ENCODE results near the gene S1PR5. TPM values are rescaled to one million over a fixed set of nuclear protein-coding genes. Genes with fewer than 3 reads are reported as not detected.

Gene S1PR5, protein sequence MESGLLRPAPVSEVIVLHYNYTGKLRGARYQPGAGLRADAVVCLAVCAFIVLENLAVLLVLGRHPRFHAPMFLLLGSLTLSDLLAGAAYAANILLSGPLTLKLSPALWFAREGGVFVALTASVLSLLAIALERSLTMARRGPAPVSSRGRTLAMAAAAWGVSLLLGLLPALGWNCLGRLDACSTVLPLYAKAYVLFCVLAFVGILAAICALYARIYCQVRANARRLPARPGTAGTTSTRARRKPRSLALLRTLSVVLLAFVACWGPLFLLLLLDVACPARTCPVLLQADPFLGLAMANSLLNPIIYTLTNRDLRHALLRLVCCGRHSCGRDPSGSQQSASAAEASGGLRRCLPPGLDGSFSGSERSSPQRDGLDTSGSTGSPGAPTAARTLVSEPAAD
- 10 to 100 TPM in 1 of 2 donors, 1 to 10 TPM in 1; 9.4 to 12.1 TPM for polyA plus RNA-seq

- H3K4me3 ChIP-seq (ENCODE audit: low read depth in 1 of 2, low read length in 2 of 2) = peak within 1 kb of the TSS; percentile 55 to 67
- peaks cover 0 to 5% of the 10 kb centered on the region in 2 donors for H3K27me3 ChIP-seq (ENCODE audit: control insufficient read depth in 1 of 2, insufficient read depth in 2 of 2, low read length in 2 of 2)
- 1% methylated on average over 33 to 39 of the region's 39 CpGs for WGBS, 2 donors
- peaks cover 0 to 9% of the 10 kb centered on the region in 2 donors for H3K36me3 ChIP-seq (ENCODE audit: control insufficient read depth in 2 of 2, insufficient read depth in 2 of 2, low read length in 1 of 2)
- H3K27ac ChIP-seq (ENCODE audit: low read depth in 2 of 2, low read length in 1 of 2) = peak within 1 kb of the TSS; percentile 87 to 88
- peaks cover 4 to 30% of the 10 kb centered on the region in 2 donors for H3K4me1 ChIP-seq (ENCODE audit: control insufficient read depth in 2 of 2, insufficient read depth in 2 of 2, low read length in 1 of 2)
- H3K9me3 ChIP-seq (ENCODE audit: control insufficient read depth in 2 of 2, insufficient read depth in 1 of 2, low read depth in 1 of 2, low read length in 1 of 2) = peaks cover 0 to 4% of the 10 kb centered on the region in 2 donors
These were observed at the start of gene S1PR5 for GRCh38 chr19:10517361-10517759. TSS of gene S1PR5 (minus strand) at chr19:10517447. CDS start at chr19:10515011, 2,436 bp downstream.

DNA sequence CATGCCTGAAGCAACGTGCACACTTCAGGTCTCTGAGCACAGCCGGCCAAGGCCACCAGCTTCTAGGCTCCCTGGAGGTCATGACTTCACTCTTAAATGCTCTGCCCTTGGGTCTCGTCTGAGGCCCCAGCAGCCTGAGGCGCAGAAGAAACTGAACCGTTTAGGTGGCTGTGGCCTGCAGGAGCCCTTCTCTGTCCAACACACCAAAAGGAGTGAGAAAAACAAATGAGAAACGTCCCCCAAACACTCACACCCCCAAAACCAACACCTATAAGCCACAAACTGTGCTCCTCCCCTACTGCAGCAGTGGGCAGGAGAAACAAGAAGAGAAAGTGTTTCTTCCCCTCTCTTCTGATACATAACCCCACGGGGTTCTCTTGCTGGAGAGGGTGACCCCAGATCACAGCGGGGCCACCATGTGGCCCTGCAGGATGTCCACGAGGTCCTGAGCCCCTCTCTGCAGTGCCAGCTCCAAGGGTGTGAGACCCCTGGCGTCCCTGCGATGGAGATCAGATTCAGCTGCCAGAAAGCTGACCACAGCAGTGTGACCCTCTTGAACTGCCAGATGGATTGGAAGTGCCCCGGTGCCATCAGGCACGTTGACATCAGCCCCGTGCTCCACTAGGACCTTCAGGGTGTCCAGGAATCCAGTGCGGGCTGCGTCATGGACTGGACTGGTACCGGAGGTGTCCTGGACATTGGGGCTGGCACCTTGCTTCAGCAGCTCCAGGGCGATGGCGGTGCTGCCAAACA, 49.6 kb upstream of the S1PR5 start:
- H3K27me3 ChIP-seq (ENCODE audit: control insufficient read depth in 1 of 2, insufficient read depth in 2 of 2, low read length in 2 of 2) = no peaks in the 10 kb centered on the region
- H3K27ac ChIP-seq (ENCODE audit: low read depth in 2 of 2, low read length in 1 of 2) = peak overlapping the region; percentile 88 to 94
- H3K36me3 ChIP-seq (ENCODE audit: control insufficient read depth in 2 of 2, insufficient read depth in 2 of 2, low read length in 1 of 2) = no peaks in the 10 kb centered on the region
- WGBS, 2 donors = 57 to 64% methylated on average over 19 of the region's 19 CpGs
- peaks cover 3 to 4% of the 10 kb centered on the region in 2 donors for H3K4me1 ChIP-seq (ENCODE audit: control insufficient read depth in 2 of 2, insufficient read depth in 2 of 2, low read length in 1 of 2)
- no peaks in the 10 kb centered on the region for H3K9me3 ChIP-seq (ENCODE audit: control insufficient read depth in 2 of 2, insufficient read depth in 1 of 2, low read depth in 1 of 2, low read length in 1 of 2)
- no peak overlapping the region for H3K4me3 ChIP-seq (ENCODE audit: low read depth in 1 of 2, low read length in 2 of 2)

GRCh38 chr19:10566408-10566657, 49.1 kb upstream of the S1PR5 start:
- no peaks in the 10 kb centered on the region for H3K36me3 ChIP-seq (ENCODE audit: control insufficient read depth in 2 of 2, insufficient read depth in 2 of 2, low read length in 1 of 2)
- H3K9me3 ChIP-seq (ENCODE audit: control insufficient read depth in 2 of 2, insufficient read depth in 1 of 2, low read depth in 1 of 2, low read length in 1 of 2) = no peaks in the 10 kb centered on the region
- H3K4me3 ChIP-seq (ENCODE audit: low read depth in 1 of 2, low read length in 2 of 2) = peak overlapping the region; percentile 30 to 73
- no peaks in the 10 kb centered on the region for H3K27me3 ChIP-seq (ENCODE audit: control insufficient read depth in 1 of 2, insufficient read depth in 2 of 2, low read length in 2 of 2)
- H3K27ac ChIP-seq (ENCODE audit: low read depth in 2 of 2, low read length in 1 of 2) = peak overlapping the region; percentile 88 to 94
- 5 to 7% methylated on average over 4 of the region's 4 CpGs for WGBS, 2 donors
- peaks cover 3 to 4% of the 10 kb centered on the region in 2 donors for H3K4me1 ChIP-seq (ENCODE audit: control insufficient read depth in 2 of 2, insufficient read depth in 2 of 2, low read length in 1 of 2)

- H3K4me1 ChIP-seq (ENCODE audit: control insufficient read depth in 2 of 2, insufficient read depth in 2 of 2, low read length in 1 of 2) = peaks cover 3 to 4% of the 10 kb centered on the region in 2 donors
- H3K36me3 ChIP-seq (ENCODE audit: control insufficient read depth in 2 of 2, insufficient read depth in 2 of 2, low read length in 1 of 2) = no peaks in the 10 kb centered on the region
- H3K27me3 ChIP-seq (ENCODE audit: control insufficient read depth in 1 of 2, insufficient read depth in 2 of 2, low read length in 2 of 2) = no peaks in the 10 kb centered on the region
- no peaks in the 10 kb centered on the region for H3K9me3 ChIP-seq (ENCODE audit: control insufficient read depth in 2 of 2, insufficient read depth in 1 of 2, low read depth in 1 of 2, low read length in 1 of 2)
- peak within 1 kb of the TSS; percentile 93 to 94 for H3K27ac ChIP-seq (ENCODE audit: low read depth in 2 of 2, low read length in 1 of 2)
- H3K4me3 ChIP-seq (ENCODE audit: low read depth in 1 of 2, low read length in 2 of 2) = peak within 1 kb of the TSS; percentile 73 to 88
- 0% methylated on average over 70 to 94 of the region's 94 CpGs for WGBS, 2 donors
These were observed 48.5 kb upstream of the S1PR5 start, which contains the start of gene KRI1 for GRCh38 chr19:10565567-10566407. TSS of gene KRI1 (minus strand) at chr19:10566010. CDS start at chr19:10565999, 11 bp downstream.

DNA sequence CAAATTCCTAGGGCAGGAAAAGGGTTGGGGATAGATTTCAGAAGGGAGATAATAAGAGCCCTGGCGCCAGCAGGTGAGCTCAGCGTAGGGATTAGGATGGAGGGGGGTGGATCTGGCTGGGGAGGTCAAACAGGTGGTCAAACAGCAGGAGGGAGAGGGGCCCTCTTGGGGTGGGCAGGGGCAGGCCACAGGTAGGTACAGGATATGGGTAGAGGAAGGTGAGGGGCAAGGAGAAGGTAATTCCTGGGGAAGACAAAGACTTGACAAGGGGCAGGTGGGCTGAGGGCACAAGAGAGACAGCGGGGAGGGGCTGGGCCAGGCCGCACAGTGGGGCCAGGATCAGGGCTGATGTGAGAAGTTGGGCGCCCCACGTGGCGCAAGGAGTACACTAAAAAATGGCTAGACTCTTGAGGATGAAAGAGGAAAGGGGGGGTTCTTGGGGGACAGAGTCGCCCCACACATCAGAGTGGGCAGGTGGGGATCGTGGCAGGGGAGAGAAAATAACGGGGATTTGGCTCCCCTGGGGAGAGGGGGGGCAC, 47.9 kb upstream of the S1PR5 start:
- peaks cover 3 to 4% of the 10 kb centered on the region in 2 donors for H3K4me1 ChIP-seq (ENCODE audit: control insufficient read depth in 2 of 2, insufficient read depth in 2 of 2, low read length in 1 of 2)
- H3K4me3 ChIP-seq (ENCODE audit: low read depth in 1 of 2, low read length in 2 of 2) = peak overlapping the region; percentile 73 to 88
- H3K27me3 ChIP-seq (ENCODE audit: control insufficient read depth in 1 of 2, insufficient read depth in 2 of 2, low read length in 2 of 2) = no peaks in the 10 kb centered on the region
- WGBS, 2 donors = 10 to 20% methylated on average over 10 of the region's 10 CpGs
- peaks cover 0 to 3% of the 10 kb centered on the region in 2 donors for H3K36me3 ChIP-seq (ENCODE audit: control insufficient read depth in 2 of 2, insufficient read depth in 2 of 2, low read length in 1 of 2)
- peak overlapping the region; percentile 92 to 93 for H3K27ac ChIP-seq (ENCODE audit: low read depth in 2 of 2, low read length in 1 of 2)
- no peaks in the 10 kb centered on the region for H3K9me3 ChIP-seq (ENCODE audit: control insufficient read depth in 2 of 2, insufficient read depth in 1 of 2, low read depth in 1 of 2, low read length in 1 of 2)

GRCh38 chr19:10562609-10563008, 45.4 kb upstream of the S1PR5 start:
- peaks cover 3 to 4% of the 10 kb centered on the region in 2 donors for H3K4me1 ChIP-seq (ENCODE audit: control insufficient read depth in 2 of 2, insufficient read depth in 2 of 2, low read length in 1 of 2)
- H3K27me3 ChIP-seq (ENCODE audit: control insufficient read depth in 1 of 2, insufficient read depth in 2 of 2, low read length in 2 of 2) = no peaks in the 10 kb centered on the region
- 89 to 90% methylated on average over 5 of the region's 5 CpGs for WGBS, 2 donors
- no peaks in the 10 kb centered on the region for H3K9me3 ChIP-seq (ENCODE audit: control insufficient read depth in 2 of 2, insufficient read depth in 1 of 2, low read depth in 1 of 2, low read length in 1 of 2)
- H3K27ac ChIP-seq (ENCODE audit: low read depth in 2 of 2, low read length in 1 of 2) = no peak overlapping the region
- peaks cover 0 to 20% of the 10 kb centered on the region in 2 donors for H3K36me3 ChIP-seq (ENCODE audit: control insufficient read depth in 2 of 2, insufficient read depth in 2 of 2, low read length in 1 of 2)
- H3K4me3 ChIP-seq (ENCODE audit: low read depth in 1 of 2, low read length in 2 of 2) = no peak overlapping the region

DNA sequence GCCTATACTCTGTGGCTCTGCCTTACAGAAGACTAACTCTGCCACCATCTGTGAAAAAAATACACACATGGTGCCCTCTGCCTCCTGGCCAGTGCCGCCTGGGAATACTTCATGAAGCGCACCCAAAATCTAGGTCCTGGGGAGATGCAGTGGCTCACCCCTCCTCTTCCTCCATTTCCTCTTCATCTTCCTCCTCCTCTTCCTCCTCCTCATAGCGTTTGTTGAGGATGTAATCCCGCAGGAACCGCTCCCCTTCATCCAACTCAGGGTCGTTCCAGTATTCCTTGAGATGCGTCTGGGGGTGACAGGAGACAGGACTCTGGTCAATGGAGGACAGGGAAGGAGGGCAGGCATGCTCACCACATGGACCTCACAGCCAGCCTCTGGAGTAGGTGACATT, 42.9 kb upstream of the S1PR5 start:
- Histone ChIP-seq H3K36me3 (ENCODE audit: control insufficient read depth in 2 of 2, insufficient read depth in 2 of 2, low read length in 1 of 2) (peaks cover under 1 to 29% of the 10 kb centered on the region in 2 donors), H3K27me3 (ENCODE audit: control insufficient read depth in 1 of 2, insufficient read depth in 2 of 2, low read length in 2 of 2) (no peaks in the 10 kb centered on the region)
- WGBS, 2 donors = 87 to 90% methylated on average over 7 of the region's 7 CpGs

GRCh38 chr19:10557603-10558197, 40.5 kb upstream of the S1PR5 start:
- no peak overlapping the region for H3K4me3 ChIP-seq (ENCODE audit: low read depth in 1 of 2, low read length in 2 of 2)
- H3K9me3 ChIP-seq (ENCODE audit: control insufficient read depth in 2 of 2, insufficient read depth in 1 of 2, low read depth in 1 of 2, low read length in 1 of 2) = no peaks in the 10 kb centered on the region
- 93% methylated on average over 33 of the region's 33 CpGs for WGBS, 2 donors
- no peaks in the 10 kb centered on the region for H3K27me3 ChIP-seq (ENCODE audit: control insufficient read depth in 1 of 2, insufficient read depth in 2 of 2, low read length in 2 of 2)
- peaks cover 0 to 7% of the 10 kb centered on the region in 2 donors for H3K4me1 ChIP-seq (ENCODE audit: control insufficient read depth in 2 of 2, insufficient read depth in 2 of 2, low read length in 1 of 2)
- peak overlapping the region in 1 of 2 donors; percentile 15 for H3K27ac ChIP-seq (ENCODE audit: low read depth in 2 of 2, low read length in 1 of 2)
- H3K36me3 ChIP-seq (ENCODE audit: control insufficient read depth in 2 of 2, insufficient read depth in 2 of 2, low read length in 1 of 2) = peaks cover 12 to 38% of the 10 kb centered on the region in 2 donors

More for the DNA sequence above, 42.9 kb upstream of the S1PR5 start:
- Histone ChIP-seq H3K9me3 (ENCODE audit: control insufficient read depth in 2 of 2, insufficient read depth in 1 of 2, low read depth in 1 of 2, low read length in 1 of 2) (no peaks in the 10 kb centered on the region), H3K27ac (ENCODE audit: low read depth in 2 of 2, low read length in 1 of 2) (no peak overlapping the region), H3K4me3 (ENCODE audit: low read depth in 1 of 2, low read length in 2 of 2) (no peak overlapping the region), H3K4me1 (ENCODE audit: control insufficient read depth in 2 of 2, insufficient read depth in 2 of 2, low read length in 1 of 2) (peaks cover 0 to 10% of the 10 kb centered on the region in 2 donors)

All from esophagus (tissue), 2 donors.